ENCODE results near the gene EXOC8. TPM values are rescaled to one million over a fixed set of nuclear protein-coding genes. Genes with fewer than 3 reads are reported as not detected.

EXOC8 gene
- total RNA-seq, 1 donor from 2014 or later: 9.1 TPM

- TF ChIP-seq CTCF (conservative IDR thresholded peaks at IDR 0.05): no peak
- Mint-ChIP-seq H3K36me3 (ENCODE audit: low read depth) (no peaks in the 10 kb centered on the region), H3K4me1 (peaks cover 4% of the 10 kb centered on the region), H3K4me3 (no peak overlapping the region), H3K9me3 (no peaks in the 10 kb centered on the region), H3K27ac (ENCODE audit: unreplicated experiment) (no peak overlapping the region), H3K27me3 (ENCODE audit: low read depth) (no peaks in the 10 kb centered on the region)
- DNase-seq (ENCODE audit: low read depth, low spot score): no peak
Measured at GRCh38 chr1:231383159-231383860, 45.7 kb upstream of the EXOC8 start.

DNA sequence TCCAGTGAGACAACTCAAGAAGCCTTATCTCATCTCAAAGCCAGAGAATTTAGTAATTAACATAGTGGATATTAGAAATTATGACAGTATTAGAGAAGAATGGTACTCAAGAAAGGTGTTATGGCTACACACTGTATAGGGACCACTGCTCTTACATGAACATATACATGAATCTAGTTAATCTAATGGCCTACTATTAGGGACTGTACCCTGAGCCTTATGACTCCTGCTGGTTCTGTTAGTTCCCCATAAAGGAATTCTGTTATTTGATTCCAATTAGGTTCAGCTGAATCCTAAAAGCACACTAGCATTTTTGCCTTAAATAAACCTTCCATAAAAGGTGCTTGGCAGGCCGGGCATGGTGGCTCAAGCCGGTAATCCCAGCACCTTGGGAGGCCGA, 44.8 kb upstream of the EXOC8 start:
- no peak overlapping the region for H3K27ac Mint-ChIP-seq (ENCODE audit: unreplicated experiment)
- H3K36me3 Mint-ChIP-seq (ENCODE audit: low read depth): no peaks in the 10 kb centered on the region
- TF ChIP-seq CTCF (conservative IDR thresholded peaks at IDR 0.05): no peak
- H3K27me3 Mint-ChIP-seq (ENCODE audit: low read depth): no peaks in the 10 kb centered on the region
- H3K4me3 Mint-ChIP-seq: no peak overlapping the region
- peaks cover 4% of the 10 kb centered on the region for H3K4me1 Mint-ChIP-seq
- no peaks in the 10 kb centered on the region for H3K9me3 Mint-ChIP-seq
- no peak for DNase-seq (ENCODE audit: low read depth, low spot score)

GRCh38 chr1:231381729-231382128, 44.1 kb upstream of the EXOC8 start:
- H3K27me3 Mint-ChIP-seq (ENCODE audit: low read depth): no peaks in the 10 kb centered on the region
- H3K4me1 Mint-ChIP-seq: peaks cover 4% of the 10 kb centered on the region
- H3K27ac Mint-ChIP-seq (ENCODE audit: unreplicated experiment): no peak overlapping the region
- H3K4me3 Mint-ChIP-seq: no peak overlapping the region
- H3K9me3 Mint-ChIP-seq: no peaks in the 10 kb centered on the region
- TF ChIP-seq CTCF (conservative IDR thresholded peaks at IDR 0.05): no peak
- no peak for DNase-seq (ENCODE audit: low read depth, low spot score)
- H3K36me3 Mint-ChIP-seq (ENCODE audit: low read depth): no peaks in the 10 kb centered on the region

- no peak overlapping the region for H3K4me3 Mint-ChIP-seq
- no peaks in the 10 kb centered on the region for H3K27me3 Mint-ChIP-seq (ENCODE audit: low read depth)
- no peaks in the 10 kb centered on the region for H3K36me3 Mint-ChIP-seq (ENCODE audit: low read depth)
- no peak for TF ChIP-seq CTCF (conservative IDR thresholded peaks at IDR 0.05)
- H3K9me3 Mint-ChIP-seq: no peaks in the 10 kb centered on the region
- no peak for DNase-seq (ENCODE audit: low read depth, low spot score)
- H3K27ac Mint-ChIP-seq (ENCODE audit: unreplicated experiment): peak overlapping the region; percentile 4
- peaks cover 4% of the 10 kb centered on the region for H3K4me1 Mint-ChIP-seq
Measured at GRCh38 chr1:231376875-231377549, 39.4 kb upstream of the EXOC8 start.

- no peak for DNase-seq (ENCODE audit: low read depth, low spot score)
- Mint-ChIP-seq H3K4me1 (peaks cover 4% of the 10 kb centered on the region), H3K27me3 (ENCODE audit: low read depth) (no peaks in the 10 kb centered on the region), H3K27ac (ENCODE audit: unreplicated experiment) (no peak overlapping the region), H3K9me3 (no peaks in the 10 kb centered on the region), H3K36me3 (ENCODE audit: low read depth) (no peaks in the 10 kb centered on the region), H3K4me3 (no peak overlapping the region)
- TF ChIP-seq CTCF (conservative IDR thresholded peaks at IDR 0.05): no peak
Measured at GRCh38 chr1:231376101-231376500, 38.4 kb upstream of the EXOC8 start.
